Measurements from ENCODE around the gene RHOJ. TPM values are rescaled to one million over a fixed set of nuclear protein-coding genes. Genes with fewer than 3 reads are reported as not detected.
"Not testable (repeated sequence)": the region's sequence is repeated elsewhere in the genome, so short reads cannot be mapped to it uniquely, and the experiment has no call there.

The RHOJ gene
- total and polyA plus RNA-seq, 10 of the 15 experiments (the other 5 are each of a cell fraction or from before 2014, with no cell fraction given), result not detected

- no peaks in the 10 kb centered on the region for H3K79me2 ChIP-seq (ENCODE audit: control insufficient read depth, insufficient read depth, low read length)
- no peaks in the 10 kb centered on the region for H4K20me1 ChIP-seq (ENCODE audit: control insufficient read depth, insufficient read depth)
- DNase-seq (ENCODE audit: low read depth, low spot score), result no peak
- BruUV-seq (replicated peaks), result no TSS peak
- no peak for TF ChIP-seq SIX5 (IDR thresholded peaks at IDR 0.05; ENCODE audit: low read depth, low read length, severe bottlenecking)
- no peak for TF ChIP-seq RBBP5 (conservative IDR thresholded peaks at IDR 0.05)
- TF ChIP-seq USF2 (IDR thresholded peaks at IDR 0.05; ENCODE audit: borderline replicate concordance, low read depth, low read length), result no peak
- no peak for TF ChIP-seq ZBTB11 (CRISPR knock-in tag; IDR thresholded peaks at IDR 0.05)
- TF ChIP-seq FOXK2 (IDR thresholded peaks at IDR 0.05), result no peak
- no peak for TF ChIP-seq NR2F1 (conservative IDR thresholded peaks at IDR 0.05)
- no peak for TF ChIP-seq SMAD5 (IDR thresholded peaks at IDR 0.05; ENCODE audit: low read depth)
- TF ChIP-seq SMAD1 (IDR thresholded peaks at IDR 0.05; ENCODE audit: low read depth, partially characterized antibody), result no peak
- no peak for TF ChIP-seq BRCA1 (IDR thresholded peaks at IDR 0.05; ENCODE audit: low read depth, low read length)
- no peak for TF ChIP-seq FOXM1 (IDR thresholded peaks at IDR 0.05; ENCODE audit: low read depth, low read length)
- TF ChIP-seq JUND (IDR thresholded peaks at IDR 0.05; ENCODE audit: low read depth, low read length), result no peak
- no peak for TF ChIP-seq FOS (IDR thresholded peaks at IDR 0.05; ENCODE audit: borderline replicate concordance, extremely low read depth, insufficient read length)
- no peak overlapping the region for H3K4me2 ChIP-seq (ENCODE audit: control insufficient read depth, insufficient read depth)
- H3K4me3 ChIP-seq, result no peak overlapping the region
- H3K9ac ChIP-seq (ENCODE audit: control insufficient read depth, insufficient read depth, low read length), result no peak overlapping the region
- H3K27me3 ChIP-seq (replicated peaks in 1 of 2; ENCODE audit: control insufficient read depth in 2 of 2, insufficient read depth in 2 of 2, low read length in 1 of 2), result no peaks in the 10 kb centered on the region
- FAIRE-seq, result no peak
- intact Hi-C loops (cut with micrococcal nuclease; ENCODE audit: unreplicated experiment), result no loop called here
- H3K36me3 ChIP-seq (ENCODE audit: control insufficient read depth in 2 of 2, insufficient read depth in 2 of 2, low read length in 1 of 2), result no peaks in the 10 kb centered on the region
- ChIA-PET SMC1A (ENCODE audit: uncharacterized antibody, unreplicated experiment) (interaction anchor here (0.7 to 1.4 kb wide), 4 partner anchors 8 to 29 kb away, joined by 3 to 5 read pairs (median 3); partner anchors contain the start of gene GPHB5), CTCF (no interaction called here), RAD21 (ENCODE audit: unreplicated experiment) (no interaction called here), POLR2A (interaction anchor here (0.6 kb wide), 1 partner anchor 11 kb away, joined by 4 read pairs; no protein-coding TSS in a partner anchor)
- whole genome bisulfite sequencing (ENCODE audit: insufficient coverage, insufficient replicate concordance, low lambda C conversion rate, missing lambda C conversion rate), result 70% methylated on average over 10 of the region's 10 CpGs
- no peak overlapping the region for H2AFZ ChIP-seq (ENCODE audit: control insufficient read depth, low read depth, low read length)
- H3K4me1 ChIP-seq (ENCODE audit: control insufficient read depth, insufficient read depth, low read length), result no peaks in the 10 kb centered on the region
- no peaks in the 10 kb centered on the region for H3K9me3 ChIP-seq (replicated peaks; ENCODE audit: control insufficient read depth, insufficient read depth, low read length)
- H3K27ac ChIP-seq (ENCODE audit: control insufficient read depth, insufficient read depth), result no peak overlapping the region
- in situ Hi-C loops (cut with MboI), result no loop called here
- ATAC-seq, result no peak
Observed at GRCh38 chr14:63301891-63302534, 97.8 kb downstream of the RHOJ start.

GRCh38 chr14:63304429-63304828, 100.2 kb downstream of the RHOJ start:
- CTCF ChIA-PET; FAIRE-seq; BruUV-seq (replicated peaks): not testable (repeated sequence)

More at GRCh38 chr14:63304429-63304828, 100.2 kb downstream of the RHOJ start:
- 61% methylated on average over 5 of the region's 5 CpGs for WGBS (ENCODE audit: insufficient coverage, insufficient replicate concordance, low lambda C conversion rate, missing lambda C conversion rate)
- H3K9ac ChIP-seq (ENCODE audit: control insufficient read depth, insufficient read depth, low read length); POLR2A ChIA-PET; SMC1A ChIA-PET (ENCODE audit: uncharacterized antibody, unreplicated experiment); H3K27ac ChIP-seq (ENCODE audit: control insufficient read depth, insufficient read depth); H2AFZ ChIP-seq (ENCODE audit: control insufficient read depth, low read depth, low read length); H4K20me1 ChIP-seq (ENCODE audit: control insufficient read depth, insufficient read depth); H3K9me3 ChIP-seq (replicated peaks; ENCODE audit: control insufficient read depth, insufficient read depth, low read length); in situ Hi-C loops (cut with MboI); H3K79me2 ChIP-seq (ENCODE audit: control insufficient read depth, insufficient read depth, low read length); H3K36me3 ChIP-seq (ENCODE audit: control insufficient read depth in 2 of 2, insufficient read depth in 2 of 2, low read length in 1 of 2); H3K27me3 ChIP-seq (replicated peaks in 1 of 2; ENCODE audit: control insufficient read depth in 2 of 2, insufficient read depth in 2 of 2, low read length in 1 of 2); H3K4me1 ChIP-seq (ENCODE audit: control insufficient read depth, insufficient read depth, low read length); H3K4me2 ChIP-seq (ENCODE audit: control insufficient read depth, insufficient read depth); H3K4me3 ChIP-seq; intact Hi-C loops (cut with micrococcal nuclease; ENCODE audit: unreplicated experiment); DNase-seq (ENCODE audit: low read depth, low spot score); ATAC-seq; RAD21 ChIA-PET (ENCODE audit: unreplicated experiment): not testable (repeated sequence)
